ENCODE results near the gene KIF13A.
A peak's percentile ranks its signal among the peaks of the same experiment; 100 is the strongest.
"Not testable (repeated sequence)": the region's sequence is repeated elsewhere in the genome, so short reads cannot be mapped to it uniquely, and the experiment has no call there.

Gene KIF13A

DNA sequence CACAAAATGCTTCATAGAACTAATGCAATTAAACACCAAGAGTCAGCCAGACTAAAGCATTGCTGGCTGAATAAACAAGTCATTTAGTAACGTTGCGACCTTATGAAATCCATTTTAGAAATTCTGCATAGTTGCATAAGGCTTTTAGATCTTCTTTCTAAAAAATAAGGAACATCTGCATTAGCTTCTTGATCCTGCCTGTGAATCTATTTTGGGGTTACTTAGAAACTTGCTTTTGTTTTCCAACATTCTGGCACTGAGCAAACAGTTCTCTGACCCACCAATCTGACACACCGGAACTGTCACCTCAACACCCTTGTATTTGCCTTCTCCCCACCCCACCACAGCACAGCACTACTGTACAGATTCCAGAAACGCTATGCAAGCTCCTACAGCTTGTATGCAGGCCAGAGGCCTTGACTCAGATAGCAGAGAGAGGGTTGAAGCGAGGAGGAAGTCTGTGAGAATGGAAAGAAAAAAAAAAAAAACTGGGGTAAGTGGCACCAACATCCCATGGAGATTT, 55.0 kb downstream of the KIF13A start:
- peak; percentile 61 for DNase-seq (ENCODE audit: low spot score)

DNA sequence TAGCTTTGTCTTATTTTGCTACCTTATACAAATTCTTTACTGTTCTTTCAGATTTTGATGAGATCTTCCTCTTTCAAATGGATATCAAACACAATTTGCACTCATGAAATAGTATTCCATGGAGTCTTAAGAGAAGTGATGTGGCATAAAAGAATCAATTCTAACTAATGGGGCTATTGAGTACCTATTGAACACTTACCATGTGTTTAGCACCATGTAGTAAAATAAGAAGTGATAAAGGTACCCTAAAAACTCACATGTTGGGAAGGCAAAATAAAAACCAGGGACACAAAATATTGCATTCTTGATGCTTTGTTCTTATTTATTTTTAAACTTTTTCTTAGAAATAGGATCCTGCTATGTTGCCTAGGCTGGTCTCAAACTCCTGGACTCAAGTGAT, 56.2 kb downstream of the KIF13A start:
- DNase-seq (ENCODE audit: low spot score), result no peak

DNA sequence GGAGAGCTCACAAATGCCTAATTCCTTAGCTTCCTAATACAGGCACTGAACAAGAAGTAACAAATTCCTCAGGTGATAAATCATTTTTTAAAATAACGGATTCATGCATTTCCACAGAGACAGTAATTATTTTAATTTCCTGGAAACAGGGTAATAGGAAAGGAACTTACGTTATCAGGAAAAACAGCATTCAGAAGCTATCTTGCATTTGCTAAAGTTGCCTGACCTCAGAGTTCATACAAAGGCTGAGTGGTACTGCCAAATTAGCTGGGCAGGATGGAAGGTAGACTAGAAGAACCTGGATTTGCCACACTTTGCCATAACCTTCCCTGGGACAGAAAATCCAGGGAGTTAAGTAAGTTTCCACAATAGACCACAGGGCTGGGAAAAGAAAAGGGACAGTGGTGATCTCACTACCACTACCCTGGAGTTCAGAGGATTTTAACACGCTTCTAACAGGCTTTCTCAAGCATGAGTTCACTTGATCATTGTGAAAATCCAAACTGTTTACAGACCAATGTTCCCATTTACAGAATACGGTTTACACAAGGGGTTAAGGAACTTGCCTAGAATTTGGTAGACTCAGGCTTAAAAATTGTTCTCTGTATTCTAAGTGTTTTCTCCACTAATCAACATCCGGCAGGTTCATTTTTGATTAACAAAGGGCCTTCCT, 57.0 kb downstream of the KIF13A start:
- DNase-seq (ENCODE audit: low spot score), result no peak

DNA sequence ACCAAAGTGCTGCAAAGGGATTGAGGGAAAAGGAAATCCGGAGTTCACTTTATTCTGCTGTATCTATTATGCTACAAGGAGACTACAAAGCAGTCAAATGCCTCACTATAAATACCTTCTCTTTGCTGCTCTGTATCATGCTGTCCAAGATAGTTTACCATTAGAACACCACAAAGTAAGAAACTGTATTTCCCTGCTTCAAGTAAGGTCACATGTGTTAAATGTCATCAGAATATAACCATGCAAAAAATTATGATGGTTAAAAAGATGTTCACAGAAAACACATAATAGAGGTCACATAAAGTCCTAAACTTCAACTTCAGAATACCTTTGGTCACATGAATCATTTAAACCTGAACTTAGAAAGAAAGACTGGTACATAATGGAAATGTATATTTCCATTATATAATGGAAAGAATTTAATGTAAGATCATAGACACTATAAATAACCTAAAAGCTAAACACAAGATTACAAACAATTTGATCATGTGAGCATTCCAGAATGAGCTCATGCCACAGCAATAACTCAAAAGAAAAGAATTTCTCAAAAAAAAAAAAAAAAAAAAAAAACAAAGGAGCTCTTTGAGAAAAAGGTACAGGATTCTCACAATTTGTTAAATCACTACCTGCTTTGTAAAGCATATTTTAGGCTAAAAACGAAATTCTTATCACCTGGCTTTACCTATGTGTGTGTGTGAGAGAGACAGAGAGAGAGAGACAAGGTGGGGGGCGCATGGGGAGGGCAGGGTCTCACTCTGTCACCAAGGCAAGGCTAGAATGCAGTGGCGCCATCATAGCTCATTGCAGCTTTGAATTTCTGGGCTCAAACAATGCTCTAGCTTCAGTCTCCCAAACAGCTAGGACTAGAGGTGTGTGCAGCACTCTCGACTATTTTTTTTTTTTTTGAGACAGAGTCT, 58.7 kb downstream of the KIF13A start:
- no peak for DNase-seq (ENCODE audit: low spot score)

DNA sequence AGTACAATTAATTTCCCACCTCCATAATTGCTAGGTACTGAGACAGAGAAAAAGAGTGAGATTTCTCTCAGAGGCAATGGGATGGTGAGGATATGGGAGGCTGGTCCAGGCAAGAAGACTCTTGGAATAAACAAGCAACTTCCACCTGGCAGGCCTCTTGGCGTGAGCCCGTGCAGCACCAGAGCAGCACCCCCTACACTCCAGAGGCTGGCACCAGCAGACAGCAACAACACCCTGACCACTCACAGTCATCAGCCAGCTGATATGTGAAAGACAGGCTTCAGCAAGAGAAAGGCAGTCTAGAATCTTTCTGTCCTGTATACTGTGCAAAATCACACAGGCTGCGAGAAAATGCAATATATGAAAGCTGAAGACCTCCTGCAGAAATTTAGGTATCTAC, 59.7 kb downstream of the KIF13A start:
- no peak for DNase-seq (ENCODE audit: low spot score)

DNA sequence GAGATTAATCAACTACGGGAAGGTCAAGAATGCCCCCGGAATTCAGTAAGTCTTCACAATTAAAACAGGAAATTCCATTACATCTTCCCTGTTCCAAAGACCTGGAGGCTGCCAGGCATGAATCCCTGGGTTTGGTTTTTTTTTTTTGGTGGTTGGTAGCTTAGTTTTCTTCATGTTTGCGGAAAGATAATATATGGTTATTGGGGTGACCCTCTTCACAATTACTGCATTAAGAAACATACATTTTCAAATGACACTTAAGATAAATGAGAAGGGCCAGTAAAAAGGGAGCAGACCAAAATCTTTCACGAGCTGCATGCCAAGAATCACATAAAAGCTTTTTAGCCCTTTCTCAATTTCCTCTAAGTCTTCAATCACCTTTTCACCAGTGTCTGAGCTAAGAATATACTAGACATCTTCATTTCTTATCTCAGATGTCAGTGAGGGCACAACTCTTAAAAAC, 64.0 kb downstream of the KIF13A start:
- no peak for DNase-seq (ENCODE audit: low spot score)

DNA sequence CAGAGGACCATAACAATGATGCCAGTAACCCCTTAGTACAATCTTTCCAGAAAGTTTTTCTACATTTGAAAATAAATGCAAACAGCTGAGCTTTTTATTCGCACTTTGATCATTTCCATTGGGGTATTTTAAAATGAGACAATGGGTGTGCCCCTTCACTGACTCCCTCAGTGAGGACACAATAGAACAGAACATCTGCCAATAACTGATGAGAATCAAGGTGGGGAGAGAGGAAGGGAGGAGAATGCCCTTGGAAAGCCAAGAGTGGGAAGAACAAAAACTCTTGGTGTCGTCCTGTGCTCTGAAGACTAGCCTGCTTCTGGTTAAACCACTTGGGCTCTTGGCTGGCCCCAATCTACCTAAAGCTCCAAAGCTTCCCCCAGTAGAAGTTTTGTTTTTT, 66.0 kb downstream of the KIF13A start:
- no peak for DNase-seq (ENCODE audit: low spot score)

DNA sequence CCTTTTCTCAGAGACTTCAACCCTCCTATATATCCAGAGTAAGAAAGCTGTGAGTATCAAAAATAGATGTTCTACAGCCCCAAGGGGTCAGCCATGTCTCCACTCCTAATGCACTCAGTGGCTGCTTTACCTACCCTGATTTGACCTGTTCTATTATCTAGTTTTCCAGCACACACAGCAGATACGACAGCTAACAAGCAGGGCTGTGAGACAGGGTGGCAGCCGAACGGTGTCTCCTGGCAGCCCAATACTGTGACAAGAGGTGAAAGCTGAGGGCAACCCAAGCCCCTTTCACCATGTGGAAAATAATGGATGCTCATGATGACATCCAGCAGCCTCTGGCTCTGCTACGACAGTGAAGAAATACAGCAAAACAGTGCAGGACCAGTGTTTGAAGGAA, 67.9 kb downstream of the KIF13A start:
- DNase-seq (ENCODE audit: low spot score), result no peak

DNA sequence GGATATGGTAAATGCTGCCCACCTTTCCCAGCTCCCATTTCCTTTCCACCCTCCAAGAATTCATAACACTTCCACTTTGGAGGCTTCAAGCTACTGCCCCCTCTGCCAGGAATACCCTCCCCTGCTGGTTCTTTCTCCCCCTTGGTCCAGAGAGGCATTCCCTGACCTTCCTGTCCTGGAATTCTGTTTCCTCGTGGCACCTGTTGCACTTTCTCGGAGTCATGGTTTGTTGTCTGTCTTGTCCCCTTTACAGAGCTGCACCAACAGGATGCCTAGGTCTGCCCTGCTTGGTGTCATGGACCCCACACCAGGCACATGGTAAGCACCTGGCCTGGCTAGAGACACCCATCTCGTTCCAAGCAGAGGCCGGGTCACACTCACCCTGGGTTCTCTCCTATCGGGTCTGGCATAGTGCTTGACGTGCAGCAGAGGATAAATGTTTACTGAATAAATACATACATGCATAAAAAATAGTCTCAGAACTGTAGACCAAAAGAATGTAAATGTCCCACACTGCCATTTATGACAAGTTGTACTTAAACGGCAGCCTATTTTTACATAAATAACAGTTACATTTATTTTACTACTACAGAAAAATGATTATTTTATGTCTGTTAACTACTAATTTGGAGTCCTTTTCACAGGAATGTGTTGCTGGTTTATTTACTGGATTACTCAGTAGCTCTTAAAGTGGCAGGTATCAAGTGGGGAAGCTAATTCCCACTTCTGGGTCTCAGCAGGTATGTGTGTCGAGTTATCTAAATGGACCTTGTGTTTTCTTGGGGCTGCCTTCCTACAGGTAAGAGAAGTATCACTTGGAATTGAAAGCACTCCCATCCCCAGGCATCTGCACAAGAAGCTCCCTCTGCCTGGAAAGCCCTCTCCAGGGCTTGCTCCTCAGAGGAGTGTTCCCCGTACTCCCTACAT, 69.3 kb downstream of the KIF13A start:
- DNase-seq (ENCODE audit: low spot score), result no peak

DNA sequence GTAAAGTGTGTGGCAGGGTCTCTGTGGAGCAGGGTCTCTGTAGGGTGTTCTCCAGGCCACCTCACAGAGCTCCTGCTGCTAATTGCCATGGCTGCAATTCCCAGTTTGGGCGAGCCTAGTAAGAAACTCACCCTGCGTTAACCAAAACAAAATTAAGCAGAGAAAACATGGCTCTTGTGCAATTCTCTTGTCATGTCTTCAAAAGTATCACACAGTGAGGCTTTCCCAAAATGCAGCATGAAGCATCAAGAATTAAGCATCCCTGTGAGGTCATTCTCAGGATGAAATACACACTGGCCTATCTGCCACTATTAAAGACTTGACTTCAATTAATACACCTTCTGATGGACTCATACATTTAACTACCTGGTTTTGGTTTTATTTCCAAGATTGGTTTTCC, 72.8 kb downstream of the KIF13A start:
- no peak for DNase-seq (ENCODE audit: low spot score)

DNA sequence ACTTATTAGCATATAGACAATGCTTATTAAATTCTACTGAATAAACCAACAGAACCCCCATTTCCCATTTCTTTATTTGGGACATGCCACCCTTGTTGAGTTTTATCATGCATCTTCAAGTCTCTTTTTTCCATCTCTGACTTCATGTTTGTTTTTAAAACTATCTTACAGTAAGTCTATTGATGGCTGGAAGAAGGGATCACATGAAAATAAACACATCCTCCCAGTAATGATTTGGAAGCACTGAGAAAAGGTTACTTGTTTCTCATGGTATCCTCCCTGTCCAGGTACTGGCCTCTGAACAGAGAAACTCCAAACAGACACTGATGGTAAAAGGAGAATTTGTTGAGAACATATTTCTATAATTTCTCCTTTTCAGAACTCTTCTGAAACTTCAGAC, 74.9 kb downstream of the KIF13A start:
- DNase-seq (ENCODE audit: low spot score), result no peak

DNA sequence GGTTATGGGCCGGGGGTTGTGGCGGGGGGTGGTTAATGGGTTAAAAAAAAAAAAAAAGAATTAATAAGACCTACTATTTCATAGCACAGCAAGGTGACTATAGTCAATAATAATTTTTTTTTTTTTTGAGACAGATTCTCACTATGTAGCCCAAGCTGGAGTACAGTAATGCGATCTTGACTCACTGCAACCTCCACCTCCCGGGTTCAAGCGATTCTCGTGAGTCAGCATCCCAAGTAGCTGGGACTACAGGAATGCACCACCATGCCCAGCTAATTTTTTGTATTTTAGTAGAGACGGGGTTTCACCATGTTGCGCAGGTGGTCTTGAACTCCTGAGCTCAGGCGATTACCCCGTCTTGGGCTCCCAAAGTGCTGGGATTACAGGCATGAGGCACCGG, 75.8 kb downstream of the KIF13A start:
- DNase-seq (ENCODE audit: low spot score), result not testable (repeated sequence)

DNA sequence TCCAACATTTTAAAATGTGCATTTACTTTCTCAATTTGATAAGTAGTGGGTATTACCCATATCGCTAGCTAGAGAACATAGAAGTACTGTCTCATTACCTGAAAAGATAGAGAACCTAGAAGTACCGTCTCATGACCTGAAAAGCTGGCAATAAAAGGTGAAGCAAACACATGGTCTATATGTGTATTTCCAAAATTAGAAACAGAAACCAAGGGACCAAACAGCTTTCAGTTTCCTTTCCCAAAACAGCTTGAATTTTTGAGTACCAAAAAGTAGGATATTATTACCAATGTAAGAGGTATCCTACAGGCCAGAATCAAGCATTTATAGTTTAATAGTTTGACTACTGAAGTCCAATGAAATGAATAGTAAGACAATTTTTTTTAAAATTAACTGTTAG, 77.2 kb downstream of the KIF13A start:
- no peak for DNase-seq (ENCODE audit: low spot score)

DNA sequence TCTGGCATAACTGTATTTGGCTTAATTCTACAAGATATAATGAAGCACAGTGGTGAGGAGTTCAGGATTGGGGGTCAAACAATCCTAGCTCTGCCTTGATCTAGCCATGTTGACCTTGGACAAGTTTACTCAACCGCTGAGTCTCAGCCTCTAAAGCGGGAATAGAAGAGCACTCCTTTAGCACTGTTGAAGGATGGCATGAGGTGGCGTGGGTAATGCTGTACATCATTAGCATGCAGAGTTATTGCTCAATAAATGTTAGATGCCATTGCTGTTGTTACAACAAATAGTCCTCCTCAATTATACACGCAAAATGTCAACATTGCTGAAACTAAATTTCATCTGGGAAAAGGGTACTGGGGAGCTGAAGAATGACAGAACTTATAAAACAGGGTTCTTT, 78.6 kb downstream of the KIF13A start:
- DNase-seq (ENCODE audit: low spot score), result no peak

DNA sequence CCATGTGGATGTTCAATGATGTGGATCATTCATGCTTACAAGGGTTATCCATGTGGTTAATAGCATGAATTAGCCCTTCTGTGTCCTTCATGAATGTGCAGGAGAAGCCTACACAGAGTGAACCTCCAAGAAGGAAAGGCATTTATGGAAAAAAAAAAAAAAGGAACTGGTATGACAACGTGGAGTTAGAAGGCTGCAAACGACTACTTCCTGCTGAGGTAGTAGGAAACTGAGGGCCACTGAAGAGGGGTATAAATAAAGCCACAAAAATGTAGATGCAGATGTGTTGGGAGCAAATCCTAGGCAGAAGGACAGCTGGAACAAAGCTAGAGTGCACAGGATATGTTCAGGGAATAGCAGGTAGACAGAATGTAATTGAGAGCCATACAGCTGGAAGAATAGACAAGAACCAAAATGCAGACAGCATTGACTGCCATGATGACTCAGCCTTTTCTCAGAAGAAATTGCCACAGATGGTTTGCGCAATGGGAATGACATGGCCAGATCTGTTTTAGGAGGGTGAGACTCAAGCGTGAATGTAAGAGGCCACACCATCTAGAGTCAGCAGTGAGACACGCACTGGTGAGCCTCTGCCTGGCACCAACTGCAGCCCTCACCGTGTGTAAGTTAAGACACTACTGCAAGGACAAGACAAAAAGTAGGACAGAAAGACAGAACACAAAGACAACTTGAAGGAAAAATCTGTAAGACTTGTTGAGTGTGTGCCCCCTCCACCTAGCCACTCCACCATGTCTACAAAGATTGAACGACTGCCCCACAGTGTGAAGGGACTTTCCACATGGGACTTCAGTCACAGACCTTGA, 79.8 kb downstream of the KIF13A start:
- DNase-seq (ENCODE audit: low spot score), result peak; percentile 81

DNA sequence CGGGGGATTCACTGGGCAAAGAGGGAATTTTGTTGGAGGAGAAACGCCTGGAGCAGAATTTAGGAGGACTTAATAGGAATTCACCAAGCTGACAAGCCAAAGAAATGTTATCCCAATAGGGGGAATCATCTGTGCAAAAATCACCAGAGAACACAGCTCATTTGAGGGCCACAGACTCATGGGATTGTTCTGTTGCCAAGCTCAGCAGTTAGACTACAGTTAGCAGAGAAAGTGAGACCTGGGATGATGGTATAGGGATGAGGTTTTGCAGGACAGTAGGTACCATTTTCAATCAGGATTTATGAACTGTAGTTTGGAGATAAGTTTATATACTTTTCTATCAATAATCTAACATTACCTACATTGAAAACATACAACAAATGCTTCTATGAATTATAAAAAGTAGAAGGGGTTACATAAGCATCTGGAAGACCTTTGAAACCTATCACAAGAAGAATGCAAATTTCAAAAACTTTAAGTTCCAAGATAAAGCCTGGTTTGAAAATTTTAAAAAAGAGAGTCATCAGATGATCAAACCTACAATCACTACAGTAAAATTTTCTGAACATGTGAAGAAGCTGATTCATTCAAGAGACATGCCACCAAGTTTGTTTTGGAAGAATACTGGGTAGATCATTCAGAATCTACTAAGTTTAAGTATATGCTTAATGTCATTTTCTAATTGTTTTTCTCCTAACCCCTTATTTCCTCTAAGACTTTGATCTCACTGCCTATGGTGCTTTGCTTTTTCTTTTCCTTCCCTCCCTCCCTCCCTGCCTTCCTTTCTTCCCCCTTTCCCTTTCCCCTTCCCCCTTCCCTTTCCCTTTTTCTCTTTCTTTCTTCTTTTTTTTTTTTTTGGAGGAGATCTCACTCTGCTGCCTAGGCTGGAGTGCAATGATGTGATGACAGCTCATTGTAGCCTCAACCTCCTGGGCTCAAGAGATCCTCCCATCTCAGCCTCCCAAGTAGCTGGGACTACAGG, 81.5 kb downstream of the KIF13A start:
- peak; percentile 30 for DNase-seq (ENCODE audit: low spot score)

DNA sequence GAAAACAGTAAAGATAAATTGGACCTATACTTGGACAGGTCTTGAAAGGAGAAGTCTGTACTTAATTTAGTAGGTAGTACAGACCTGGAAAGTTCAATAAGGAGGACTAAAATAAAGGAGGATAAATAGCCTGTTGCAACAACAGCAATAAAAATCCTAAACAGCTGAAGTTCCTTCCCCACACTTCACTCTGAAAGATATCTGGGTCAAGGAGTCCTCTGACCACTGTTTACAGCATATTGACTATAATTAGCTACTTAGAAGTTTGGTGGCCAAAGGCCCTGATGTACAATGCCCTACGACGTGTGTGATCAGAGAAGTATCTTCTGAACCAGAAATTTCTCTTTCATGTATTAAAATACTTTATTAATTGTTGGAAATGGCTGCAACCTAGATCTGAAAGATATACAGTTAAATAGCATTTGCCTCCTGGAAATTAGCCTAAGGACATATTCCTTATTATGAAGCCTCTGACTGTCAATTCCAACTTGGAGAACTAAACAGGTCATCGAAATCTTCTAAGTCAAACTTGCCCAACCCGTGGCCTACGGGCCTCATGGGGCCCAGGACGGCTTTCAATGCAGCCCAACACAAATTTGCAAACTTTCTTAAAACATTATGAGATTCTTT, 82.8 kb downstream of the KIF13A start:
- DNase-seq (ENCODE audit: low spot score), result no peak

DNA sequence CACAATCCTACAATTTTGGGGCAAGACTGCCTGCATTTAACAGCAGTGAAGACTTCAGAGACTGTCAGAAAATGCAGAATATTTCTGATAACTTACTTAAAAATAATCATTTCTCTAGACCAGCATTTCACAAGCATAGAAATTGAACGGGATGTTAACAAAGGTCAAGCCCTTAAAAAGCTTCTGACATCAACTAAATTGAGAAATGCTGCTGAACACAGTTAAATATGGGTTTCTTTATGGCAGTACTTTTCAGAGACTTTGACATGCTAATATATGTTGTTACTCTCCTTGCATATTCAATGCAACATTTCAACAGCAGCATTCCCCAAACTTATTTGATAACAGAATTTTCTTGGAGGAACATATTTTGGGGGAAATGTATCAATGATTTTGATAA, 84.5 kb downstream of the KIF13A start:
- DNase-seq (ENCODE audit: low spot score), result no peak

DNA sequence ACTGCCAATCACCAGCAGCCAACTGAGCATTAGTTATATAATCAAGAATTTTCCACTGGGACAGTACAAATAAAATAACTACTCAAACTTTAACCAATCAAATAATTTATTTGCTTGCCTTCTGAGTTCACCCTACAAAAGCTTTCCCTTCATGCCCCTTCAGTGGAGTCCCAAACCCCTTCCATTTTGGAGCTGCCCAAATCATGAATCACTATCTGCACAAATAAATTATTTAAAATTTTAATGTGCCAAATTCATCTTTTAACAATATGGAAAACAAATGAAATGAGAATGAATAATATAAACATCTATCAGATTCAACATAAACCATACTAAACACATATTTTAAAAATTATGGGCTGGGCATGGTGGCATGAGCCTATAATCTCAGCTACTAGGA, 85.9 kb downstream of the KIF13A start:
- no peak for DNase-seq (ENCODE audit: low spot score)

DNA sequence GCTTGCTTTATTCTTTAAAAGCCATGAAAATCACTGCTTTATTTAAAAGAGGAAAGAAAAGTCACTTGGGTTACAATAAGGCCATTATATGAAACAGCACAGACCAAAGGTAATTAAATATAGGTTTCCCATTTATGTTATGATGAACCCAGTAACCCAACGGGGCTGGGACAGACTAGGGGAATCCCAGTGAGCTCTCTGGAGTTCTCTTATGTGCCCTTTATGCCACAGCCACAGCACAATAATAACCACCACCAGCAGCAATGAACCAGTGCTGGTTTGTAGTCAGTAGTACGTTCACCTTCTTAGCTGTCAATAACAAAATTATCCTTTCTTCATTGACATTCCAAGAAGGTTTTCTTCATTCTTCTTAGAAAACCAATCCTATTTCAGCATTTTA, 87.4 kb downstream of the KIF13A start:
- DNase-seq (ENCODE audit: low spot score), result no peak
